Measurements from ENCODE around the gene SENP5. TPM values are rescaled to one million over a fixed set of nuclear protein-coding genes. Genes with fewer than 3 reads are reported as not detected.
A peak's percentile ranks its signal among the peaks of the same experiment; 100 is the strongest.

SENP5 gene
- total and polyA plus RNA-seq, 9 of the 15 experiments (the other 6 are each of a cell fraction or from before 2014, with no cell fraction given) = 18.3 to 59.7 (median 35.8) TPM

GRCh38 chr3:196949285-196949619 is 81.5 kb downstream of the SENP5 start:
- Histone ChIP-seq H3K27ac (ENCODE audit: extremely low read depth, low read depth, low read length) (no peak overlapping the region), H3K9me1 (ENCODE audit: control insufficient read depth, insufficient read depth, low read length) (no peaks in the 10 kb centered on the region), H3K27me3 (ENCODE audit: control insufficient read depth in 2 of 2, insufficient read depth in 2 of 2, low read length in 2 of 2) (peaks cover 3 to 4% of the 10 kb centered on the region in 2 experiments; a peak in 1 of 5 replicates), H3K36me3 (ENCODE audit: control insufficient read depth, insufficient read depth, low read length) (peaks cover 7% of the 10 kb centered on the region; the same call in 1 of the 3 replicates), H3K9me3 (replicated peaks; ENCODE audit: control insufficient read depth, insufficient read depth, low read depth, low read length) (no peaks in the 10 kb centered on the region), H3K79me2 (ENCODE audit: control insufficient read depth, insufficient read depth, low read length) (peaks cover 9% of the 10 kb centered on the region; the same call in 2 of the 3 replicates), H2AFZ (ENCODE audit: low read depth, low read length) (no peak overlapping the region), H3K4me3 (no peak overlapping the region), H4K20me1 (replicated peaks; ENCODE audit: control insufficient read depth, insufficient read depth, low read length) (no peaks in the 10 kb centered on the region), H3K4me2 (ENCODE audit: insufficient read depth, low read length) (no peak overlapping the region), H3K4me1 (replicated peaks in 1 of 2; ENCODE audit: control insufficient read depth in 2 of 2, insufficient read depth in 2 of 2, low read length in 2 of 2) (peaks cover 0 to 19% of the 10 kb centered on the region in 2 experiments; a peak in 4 of 5 replicates), H3K9ac (ENCODE audit: insufficient read depth in 1 of 2, low read depth in 2 of 2, low read length in 2 of 2) (no peak overlapping the region)
- no peak for DNase-seq (ENCODE audit: extremely low read depth in 1 of 4, low spot score in 3 of 4)
- no TSS peak for BruUV-seq (replicated peaks)
- 53% methylated on average over 6 of the region's 6 CpGs for WGBS (ENCODE audit: insufficient coverage, low coverage, missing lambda C conversion rate)
- TF ChIP-seq ZNF140 (CRISPR knock-in tag; IDR thresholded peaks at IDR 0.05) = no peak
- TF ChIP-seq BCL6 (CRISPR knock-in tag; IDR thresholded peaks at IDR 0.05) = no peak
- no peak for TF ChIP-seq ZNF764 (CRISPR knock-in tag; IDR thresholded peaks at IDR 0.05; ENCODE audit: low read depth)
- no peak for TF ChIP-seq EZH2 (IDR thresholded peaks at IDR 0.05; ENCODE audit: borderline replicate concordance, low read depth, low read length)
- TF ChIP-seq CREB1 (IDR thresholded peaks at IDR 0.05) = no peak
- TF ChIP-seq CREB1 (CRISPR knock-in tag; IDR thresholded peaks at IDR 0.05) = no peak
- CTCF ChIA-PET (ENCODE audit: low intra/inter-chr PET ratio) = no interaction called here
- FAIRE-seq = peak; percentile 44
- intact Hi-C loops (cut with micrococcal nuclease) (loop anchor here (10.0 kb wide), 2 partner anchors 234 to 424 kb away; partner anchors contain the start of genes CEP19 and PIGX), in situ Hi-C loops (cut with MboI) (no loop called here)
- POLR2A ChIA-PET = interaction anchor here (0.5 to 1.1 kb wide), 3 partner anchors 8 to 642 kb away, joined by 3 to 4 read pairs (median 4); partner anchors contain the start of gene DYNLT2B
- ATAC-seq = no peak

GRCh38 chr3:196949750-196950149 is 82.0 kb downstream of the SENP5 start:
- FAIRE-seq = no peak
- POLR2A ChIA-PET = interaction anchor here (0.6 to 1.1 kb wide), 2 partner anchors 9 to 641 kb away, joined by 4 read pairs; no protein-coding TSS in a partner anchor
- CTCF ChIA-PET (ENCODE audit: low intra/inter-chr PET ratio) = no interaction called here
- TF ChIP-seq ZNF197 (CRISPR knock-in tag; IDR thresholded peaks at IDR 0.05; ENCODE audit: low read depth) = no peak
- no peak for TF ChIP-seq ZBTB7A (IDR thresholded peaks at IDR 0.05; ENCODE audit: borderline replicate concordance, control insufficient read depth, low read depth, low read length)
- TF ChIP-seq POLR3A (IDR thresholded peaks at IDR 0.05; ENCODE audit: borderline replicate concordance, extremely low read depth, insufficient read depth, insufficient read length) = no peak
- TF ChIP-seq PML (IDR thresholded peaks at IDR 0.05; ENCODE audit: low read length) = no peak
- TF ChIP-seq SIN3B (IDR thresholded peaks at IDR 0.05; ENCODE audit: low read depth) = no peak

More at GRCh38 chr3:196949750-196950149, 82.0 kb downstream of the SENP5 start:
- Histone ChIP-seq H3K9me1 (ENCODE audit: control insufficient read depth, insufficient read depth, low read length) (no peaks in the 10 kb centered on the region), H2AFZ (ENCODE audit: low read depth, low read length) (no peak overlapping the region), H3K27me3 (ENCODE audit: control insufficient read depth in 2 of 2, insufficient read depth in 2 of 2, low read length in 2 of 2) (peaks cover 3 to 4% of the 10 kb centered on the region in 2 experiments; a peak in 1 of 5 replicates), H3K79me2 (ENCODE audit: control insufficient read depth, insufficient read depth, low read length) (peaks cover 4% of the 10 kb centered on the region; the same call in 2 of the 3 replicates), H3K36me3 (ENCODE audit: control insufficient read depth, insufficient read depth, low read length) (peaks cover 4% of the 10 kb centered on the region; the same call in 1 of the 3 replicates), H3K9me3 (replicated peaks; ENCODE audit: control insufficient read depth, insufficient read depth, low read depth, low read length) (no peaks in the 10 kb centered on the region), H3K4me3 (no peak overlapping the region), H3K9ac (ENCODE audit: insufficient read depth in 1 of 2, low read depth in 2 of 2, low read length in 2 of 2) (no peak overlapping the region), H4K20me1 (replicated peaks; ENCODE audit: control insufficient read depth, insufficient read depth, low read length) (no peaks in the 10 kb centered on the region), H3K4me2 (ENCODE audit: insufficient read depth, low read length) (no peak overlapping the region), H3K27ac (ENCODE audit: extremely low read depth, low read depth, low read length) (no peak overlapping the region), H3K4me1 (replicated peaks in 1 of 2; ENCODE audit: control insufficient read depth in 2 of 2, insufficient read depth in 2 of 2, low read length in 2 of 2) (peaks cover 0 to 19% of the 10 kb centered on the region in 2 experiments; a peak in 4 of 5 replicates)
- no TSS peak for BruUV-seq (replicated peaks)
- ATAC-seq (no peak), DNase-seq (ENCODE audit: extremely low read depth in 1 of 4, low spot score in 3 of 4) (no peak)
- in situ Hi-C loops (cut with MboI) = no loop called here
- 45% methylated on average over 6 of the region's 6 CpGs for WGBS (ENCODE audit: insufficient coverage, low coverage, missing lambda C conversion rate)
- intact Hi-C loops (cut with micrococcal nuclease) = loop anchor here (10.0 kb wide), 2 partner anchors 235 to 425 kb away; partner anchors contain the start of genes CEP19 and PIGX

Data from K562 (cell line).